Measurements from ENCODE around the gene FAM9C.

- no peak for TF ChIP-seq POLR2A (IDR thresholded peaks at IDR 0.05)
- TF ChIP-seq, protein P1, sequence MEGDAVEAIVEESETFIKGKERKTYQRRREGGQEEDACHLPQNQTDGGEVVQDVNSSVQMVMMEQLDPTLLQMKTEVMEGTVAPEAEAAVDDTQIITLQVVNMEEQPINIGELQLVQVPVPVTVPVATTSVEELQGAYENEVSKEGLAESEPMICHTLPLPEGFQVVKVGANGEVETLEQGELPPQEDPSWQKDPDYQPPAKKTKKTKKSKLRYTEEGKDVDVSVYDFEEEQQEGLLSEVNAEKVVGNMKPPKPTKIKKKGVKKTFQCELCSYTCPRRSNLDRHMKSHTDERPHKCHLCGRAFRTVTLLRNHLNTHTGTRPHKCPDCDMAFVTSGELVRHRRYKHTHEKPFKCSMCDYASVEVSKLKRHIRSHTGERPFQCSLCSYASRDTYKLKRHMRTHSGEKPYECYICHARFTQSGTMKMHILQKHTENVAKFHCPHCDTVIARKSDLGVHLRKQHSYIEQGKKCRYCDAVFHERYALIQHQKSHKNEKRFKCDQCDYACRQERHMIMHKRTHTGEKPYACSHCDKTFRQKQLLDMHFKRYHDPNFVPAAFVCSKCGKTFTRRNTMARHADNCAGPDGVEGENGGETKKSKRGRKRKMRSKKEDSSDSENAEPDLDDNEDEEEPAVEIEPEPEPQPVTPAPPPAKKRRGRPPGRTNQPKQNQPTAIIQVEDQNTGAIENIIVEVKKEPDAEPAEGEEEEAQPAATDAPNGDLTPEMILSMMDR (IDR thresholded peaks at IDR 0.05), result no peak
Measured at GRCh38 chrX:13033193-13033592, 11.2 kb downstream of the FAM9C start.

Measured in heart left ventricle (tissue), 13 donors.